Measurements from ENCODE around the gene KRT6B.
"Not testable (repeated sequence)": the region's sequence is repeated elsewhere in the genome, so short reads cannot be mapped to it uniquely, and the experiment has no call there.

Gene KRT6B

GRCh38 chr12:52494518-52494917 is 42.6 kb upstream of the KRT6B start:
- no peak overlapping the region for H3K27ac ChIP-seq
- no peaks in the 10 kb centered on the region for H3K36me3 ChIP-seq
- H3K4me2 ChIP-seq = no peak overlapping the region
- TF ChIP-seq Cebpa-rat (IDR thresholded peaks at IDR 0.05) = no peak
- no peaks in the 10 kb centered on the region for H3K9me3 ChIP-seq (replicated peaks in 1 of 11)
- H4K20me1 ChIP-seq = no peaks in the 10 kb centered on the region
- H3K27me3 ChIP-seq = no peaks in the 10 kb centered on the region
- H3K9ac ChIP-seq = no peak overlapping the region
- no peak overlapping the region for H3K4me3 ChIP-seq
- H3K4me1 ChIP-seq = peaks cover 19 to 23% (median 21%) of the 10 kb centered on the region in 10 experiments

- no peak overlapping the region for H3K9ac ChIP-seq
- H3K4me1 ChIP-seq = peaks cover 19 to 23% (median 21%) of the 10 kb centered on the region in 10 experiments
- H3K27me3 ChIP-seq = no peaks in the 10 kb centered on the region
- H3K36me3 ChIP-seq = no peaks in the 10 kb centered on the region
- no peak overlapping the region for H3K27ac ChIP-seq
- H3K4me3 ChIP-seq = no peak overlapping the region
- H3K4me2 ChIP-seq = no peak overlapping the region
- H3K9me3 ChIP-seq (replicated peaks in 1 of 11) = no peaks in the 10 kb centered on the region
- no peaks in the 10 kb centered on the region for H4K20me1 ChIP-seq
- TF ChIP-seq Cebpa-rat (IDR thresholded peaks at IDR 0.05) = no peak
Measured at GRCh38 chr12:52494100-52494499, 42.2 kb upstream of the KRT6B start.

DNA sequence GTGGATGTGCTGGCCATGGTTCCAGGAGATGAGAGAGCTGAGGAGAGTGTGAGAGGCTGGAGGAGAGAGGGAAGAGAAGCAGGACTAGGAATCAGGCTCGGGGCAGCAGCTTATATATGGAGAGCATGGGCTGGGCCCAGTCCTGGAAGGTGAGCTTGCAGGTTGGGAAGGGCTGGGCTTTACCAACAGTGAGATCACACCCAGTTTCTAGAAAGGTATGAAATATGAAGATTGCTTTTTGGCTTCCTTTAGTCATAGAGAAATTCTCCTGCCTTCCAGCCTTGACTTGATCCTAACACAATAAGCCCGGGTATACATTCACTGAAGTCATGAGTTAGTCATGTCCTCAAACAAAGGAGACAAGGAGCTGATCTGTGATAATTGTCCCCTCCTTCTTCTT is 41.2 kb upstream of the KRT6B start, which contains the start of gene KRT6A:
KRT6A (minus strand) TSS at position 86 of the 400 bp plus-strand sequence; CDS start at position 17, 69 bp downstream.
- Histone ChIP-seq H3K4me3 (no peak within 1 kb of the TSS), H3K4me1 (peaks cover 19 to 23% (median 21%) of the 10 kb centered on the region in 10 experiments), H3K27me3 (no peaks in the 10 kb centered on the region)

GRCh38 chr12:52492405-52492804 is 40.5 kb upstream of the KRT6B start:
- H3K36me3 ChIP-seq; H3K9ac ChIP-seq; H4K20me1 ChIP-seq; H3K27me3 ChIP-seq; H3K9me3 ChIP-seq (replicated peaks in 1 of 11); H3K27ac ChIP-seq; H3K4me2 ChIP-seq; H3K4me3 ChIP-seq: not testable (repeated sequence)
- peaks cover 19 to 23% (median 21%) of the 10 kb centered on the region in 10 experiments for H3K4me1 ChIP-seq

More for the DNA sequence above, 41.2 kb upstream of the KRT6B start, which contains the start of gene KRT6A:
- Histone ChIP-seq H3K4me2 (no peak within 1 kb of the TSS), H3K27ac (no peak within 1 kb of the TSS), H3K36me3 (no peaks in the 10 kb centered on the region), H3K9ac (no peak within 1 kb of the TSS), H4K20me1 (no peaks in the 10 kb centered on the region), H3K9me3 (replicated peaks in 1 of 11) (no peaks in the 10 kb centered on the region)
- no peak for TF ChIP-seq Cebpa-rat (IDR thresholded peaks at IDR 0.05)

- not testable (repeated sequence) for H4K20me1 ChIP-seq; H3K27me3 ChIP-seq; H3K36me3 ChIP-seq; H3K4me3 ChIP-seq; H3K9ac ChIP-seq; H3K4me2 ChIP-seq; H3K27ac ChIP-seq; H3K9me3 ChIP-seq (replicated peaks in 1 of 11)
- peaks cover 13 to 18% (median 15%) of the 10 kb centered on the region in 10 experiments for H3K4me1 ChIP-seq
Measured at GRCh38 chr12:52491495-52491894, 39.5 kb upstream of the KRT6B start.

DNA sequence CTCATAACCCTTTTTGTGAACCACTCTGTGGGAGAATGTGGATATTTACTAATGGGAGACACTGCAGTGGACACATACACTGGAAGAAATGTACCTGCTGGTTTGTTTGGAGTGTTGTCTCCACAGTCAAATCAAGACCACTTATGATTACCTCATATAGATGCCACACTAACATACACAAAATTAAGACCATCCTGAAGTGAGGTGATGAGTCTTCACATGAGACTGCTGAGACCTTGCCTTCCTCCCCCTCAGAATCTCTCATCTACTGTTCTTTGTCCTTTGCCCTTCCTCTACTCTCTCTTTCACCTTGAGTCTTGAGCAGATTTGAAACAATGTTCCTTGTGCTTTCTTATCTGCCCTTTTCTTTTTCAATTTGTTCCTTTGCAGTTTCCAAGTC is 36.8 kb upstream of the KRT6B start:
- H3K9ac ChIP-seq = no peak overlapping the region
- H4K20me1 ChIP-seq = no peaks in the 10 kb centered on the region
- H3K27ac ChIP-seq = no peak overlapping the region
- H3K36me3 ChIP-seq = no peaks in the 10 kb centered on the region
- no peak overlapping the region for H3K4me2 ChIP-seq
- no peaks in the 10 kb centered on the region for H3K27me3 ChIP-seq
- no peaks in the 10 kb centered on the region for H3K4me1 ChIP-seq
- no peak for TF ChIP-seq Cebpa-rat (IDR thresholded peaks at IDR 0.05)
- no peak overlapping the region for H3K4me3 ChIP-seq
- peaks cover 0 to 14% (median 8%) of the 10 kb centered on the region in 11 experiments; a peak in 13 of 22 replicates for H3K9me3 ChIP-seq (replicated peaks in 1 of 11)

DNA sequence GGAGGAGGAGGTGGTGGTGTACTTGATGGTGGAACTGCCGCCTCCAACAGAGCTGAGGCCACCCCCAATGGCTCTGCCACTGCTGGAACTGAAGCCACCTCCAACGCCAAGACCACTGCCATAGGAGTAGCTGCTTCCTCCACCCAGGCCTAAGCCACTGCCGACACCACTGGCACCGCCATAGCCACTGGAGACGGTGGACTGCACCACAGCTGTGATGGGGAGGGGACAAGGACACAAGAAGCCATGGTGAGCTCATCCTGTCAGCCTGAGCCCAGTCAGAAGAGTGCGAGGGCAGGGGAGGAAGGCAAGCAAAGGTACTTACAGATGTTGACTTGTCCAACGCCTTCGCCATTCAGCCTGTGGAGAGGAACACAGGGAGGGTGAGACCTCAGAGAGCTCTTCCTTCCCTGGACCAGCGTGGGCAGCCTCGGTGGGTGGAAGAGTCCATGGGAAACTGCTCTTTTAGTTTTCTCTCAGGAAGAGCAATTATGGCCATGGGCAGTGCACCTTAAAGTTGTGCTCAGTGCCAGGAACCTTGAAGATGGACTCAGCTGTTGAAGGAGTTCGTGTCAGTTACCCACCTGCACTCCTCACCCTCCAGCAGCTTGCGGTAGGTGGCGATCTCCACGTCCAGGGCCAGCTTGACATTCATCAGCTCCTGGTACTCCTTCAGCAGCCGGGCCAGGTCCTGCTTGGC is 35.9 kb upstream of the KRT6B start:
- H3K4me1 ChIP-seq, H3K4me3 ChIP-seq, H3K4me2 ChIP-seq, H3K36me3 ChIP-seq, H3K9ac ChIP-seq, H4K20me1 ChIP-seq, H3K27ac ChIP-seq, H3K27me3 ChIP-seq: not testable (repeated sequence)
- H3K9me3 ChIP-seq (replicated peaks in 1 of 11) = peaks cover 0 to 14% (median 8%) of the 10 kb centered on the region in 11 experiments; a peak in 13 of 22 replicates

- no peak for TF ChIP-seq Cebpa-rat (IDR thresholded peaks at IDR 0.05)
- H3K9me3 ChIP-seq (replicated peaks in 1 of 11) = peaks cover 0 to 14% (median 8%) of the 10 kb centered on the region in 11 experiments; a peak in 13 of 22 replicates
- H3K9ac ChIP-seq = no peak overlapping the region
- H3K27ac ChIP-seq = no peak overlapping the region
- H3K27me3 ChIP-seq = no peaks in the 10 kb centered on the region
- no peak overlapping the region for H3K4me3 ChIP-seq
- H3K4me2 ChIP-seq = no peak overlapping the region
- H3K4me1 ChIP-seq = no peaks in the 10 kb centered on the region
- no peaks in the 10 kb centered on the region for H4K20me1 ChIP-seq
- H3K36me3 ChIP-seq = no peaks in the 10 kb centered on the region
Measured at GRCh38 chr12:52487211-52487610, 35.3 kb upstream of the KRT6B start.

- Histone ChIP-seq H3K4me2 (no peak overlapping the region), H3K4me1 (no peaks in the 10 kb centered on the region), H3K9ac (no peak overlapping the region), H3K36me3 (no peaks in the 10 kb centered on the region), H4K20me1 (no peaks in the 10 kb centered on the region), H3K9me3 (replicated peaks in 1 of 11) (peaks cover 0 to 14% (median 8%) of the 10 kb centered on the region in 11 experiments; a peak in 13 of 22 replicates), H3K27me3 (no peaks in the 10 kb centered on the region), H3K4me3 (no peak overlapping the region), H3K27ac (no peak overlapping the region)
- TF ChIP-seq Cebpa-rat (IDR thresholded peaks at IDR 0.05) = no peak
Measured at GRCh38 chr12:52486166-52487105, 34.5 kb upstream of the KRT6B start.
